Activated CD4-positive, CD25-positive, alpha-beta regulatory T cell treated with anti-CD3 and anti-CD28 coated beads, Interleukin-2, amount 50 U/mL, for 72 hours (primary cell): ENCODE results near the gene LGI2.
"Not testable (repeated sequence)": the region's sequence is repeated elsewhere in the genome, so short reads cannot be mapped to it uniquely, and the experiment has no call there.

Experiments
- DNase-seq: peaks from one replicate; pipeline ENCODE4 v3.0.0; 2021

LGI2 gene

GRCh38 chr4:25050370-25051078 is 19.8 kb upstream of the LGI2 start:
- no peak for DNase-seq

DNA sequence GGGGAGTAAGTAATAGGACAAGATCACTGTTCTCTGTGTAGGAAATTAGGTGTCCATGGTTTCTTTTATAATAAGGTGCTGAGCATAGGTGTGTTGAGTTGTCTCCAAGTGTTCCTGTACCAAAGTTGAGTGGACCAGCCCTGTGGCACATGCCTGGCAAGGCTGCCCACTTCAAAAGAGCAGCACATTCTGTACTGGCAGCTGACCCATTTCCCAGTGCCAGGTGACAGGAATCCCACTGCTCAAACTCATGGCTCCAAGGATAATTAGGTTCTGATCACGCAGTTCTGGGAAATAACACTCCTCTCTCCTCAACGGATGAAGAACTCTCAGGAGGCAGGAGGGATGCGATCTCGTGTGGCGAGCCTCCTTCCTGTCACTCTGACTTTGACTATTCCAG is 12.8 kb upstream of the LGI2 start:
- no peak for DNase-seq

DNA sequence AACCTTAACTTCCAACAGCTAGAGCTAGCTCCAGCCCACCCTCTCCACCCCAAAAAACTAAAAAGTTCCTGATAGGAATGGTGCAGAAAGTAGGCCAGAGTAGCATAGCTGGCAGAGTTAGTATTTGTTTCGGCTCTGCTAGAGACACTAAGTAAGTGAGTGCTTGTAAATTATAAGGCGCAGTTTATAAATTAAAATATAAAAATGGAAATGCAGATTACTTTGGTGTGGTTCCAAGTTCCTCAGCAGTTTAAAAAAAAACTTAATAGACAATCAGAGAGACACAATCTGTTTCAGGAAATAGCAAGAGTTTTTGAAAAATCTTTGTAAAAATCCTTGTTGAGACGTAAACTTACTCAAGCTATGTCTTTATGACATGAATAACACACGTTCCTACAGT is 2.8 kb upstream of the LGI2 start:
- no peak for DNase-seq

GRCh38 chr4:25032126-25032525 is 1.4 kb upstream of the LGI2 start:
- DNase-seq, result no peak

- no peak for DNase-seq
Measured at GRCh38 chr4:25031077-25031621, 403 bp upstream of the LGI2 start.

- DNase-seq, result no peak
Measured at GRCh38 chr4:25029479-25030276, 1.1 kb downstream of the LGI2 start.

- DNase-seq, result no peak
Measured at GRCh38 chr4:25028851-25029250, 1.9 kb downstream of the LGI2 start.

DNA sequence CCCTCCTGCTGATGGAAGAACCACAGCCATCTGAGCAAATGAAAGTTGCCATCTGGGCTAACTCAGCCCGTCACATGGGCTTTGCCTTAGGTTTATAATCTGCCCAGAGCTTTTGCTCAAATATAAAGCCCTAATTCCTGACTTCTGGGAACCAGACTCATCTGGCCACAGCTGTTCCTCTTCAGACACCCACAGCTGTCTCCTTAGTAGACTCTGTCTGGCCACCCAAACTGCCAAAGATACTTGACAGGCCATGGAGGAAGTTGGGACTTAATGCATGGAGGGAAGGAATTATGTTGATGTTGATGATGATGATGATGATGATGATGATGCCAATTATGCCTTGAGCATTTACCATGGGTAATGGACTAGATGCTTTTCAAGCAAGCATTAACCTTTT is 8.0 kb downstream of the LGI2 start:
- DNase-seq, result no peak

- no peak for DNase-seq
Measured at GRCh38 chr4:25021216-25021615, 9.5 kb downstream of the LGI2 start.

GRCh38 chr4:25020236-25020635 is 10.5 kb downstream of the LGI2 start:
- no peak for DNase-seq

- no peak for DNase-seq
Measured at GRCh38 chr4:25019501-25019900, 11.2 kb downstream of the LGI2 start.

DNA sequence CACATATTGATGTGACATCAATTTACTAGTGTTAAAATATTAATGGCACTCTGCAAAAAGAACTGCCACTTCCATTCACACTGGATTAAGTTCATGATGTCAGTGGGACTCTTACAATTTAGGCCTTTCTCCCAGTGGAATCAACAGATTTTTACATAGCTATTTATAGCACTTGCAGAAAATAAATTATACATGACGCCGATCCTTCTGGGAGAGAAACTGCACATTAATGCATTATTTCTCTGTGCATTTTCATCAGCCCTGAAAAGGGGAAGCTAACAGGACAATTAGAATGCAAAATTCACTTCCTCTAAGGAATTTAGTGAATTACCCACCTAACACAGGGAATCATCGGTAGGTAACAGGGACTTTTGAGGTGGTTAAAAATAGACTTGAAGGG is 15.7 kb downstream of the LGI2 start:
- no peak for DNase-seq

GRCh38 chr4:25014662-25014983 is 16.1 kb downstream of the LGI2 start:
- DNase-seq, result not testable (repeated sequence)

GRCh38 chr4:25013756-25014661 is 16.7 kb downstream of the LGI2 start:
- DNase-seq, result no peak

DNA sequence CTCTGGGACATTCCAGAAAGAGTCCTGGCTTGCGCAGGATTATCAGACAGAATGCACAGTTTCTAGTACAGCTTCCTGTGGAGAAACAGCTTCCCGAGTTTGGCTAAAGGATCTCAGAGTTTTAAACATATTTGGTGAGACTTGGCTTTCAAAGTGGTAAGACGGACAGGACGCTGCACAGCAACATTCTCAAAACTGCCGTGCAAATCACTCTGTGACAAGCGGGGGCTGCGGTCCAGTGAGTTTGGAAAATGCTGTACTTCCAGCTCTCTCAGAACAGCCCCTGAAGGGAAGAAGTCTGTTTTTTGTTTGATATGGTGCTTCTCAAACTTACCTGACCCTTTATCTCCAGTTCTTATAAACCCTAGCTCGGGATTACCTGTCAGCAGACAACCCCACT is 18.1 kb downstream of the LGI2 start:
- no peak for DNase-seq

DNA sequence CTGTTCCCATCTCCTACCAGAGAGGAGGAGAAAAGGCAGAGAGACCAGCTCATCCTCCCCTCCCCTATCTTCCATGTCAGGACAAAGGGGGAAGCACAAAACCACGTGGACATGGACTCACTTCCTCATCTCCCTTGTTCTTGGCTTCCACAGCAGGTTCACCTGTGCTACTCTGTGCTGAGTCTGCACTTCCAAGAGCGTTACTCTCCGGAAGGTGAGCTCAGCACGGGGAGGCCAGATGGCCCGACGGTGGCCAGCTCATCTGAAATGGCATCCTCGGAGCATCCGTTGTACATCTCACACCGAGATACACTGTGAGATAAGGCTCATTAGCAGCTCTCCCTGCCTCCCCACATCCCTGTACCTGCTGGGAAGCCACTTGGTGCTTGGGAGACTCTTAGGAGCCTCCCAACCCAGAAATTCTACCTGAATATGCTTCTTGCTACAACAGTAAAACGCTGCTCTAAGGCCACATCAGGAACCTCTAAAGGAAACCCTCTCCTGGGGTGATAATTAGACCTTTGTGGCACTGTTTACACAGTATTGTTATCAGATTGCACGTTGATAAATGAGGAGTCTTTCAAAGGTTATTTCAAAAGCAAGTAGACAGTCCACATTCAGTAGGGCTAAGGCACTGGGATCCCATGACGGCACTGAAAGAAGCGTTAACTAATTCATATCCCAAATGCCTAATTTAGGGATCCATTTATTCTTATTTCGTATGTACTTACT is 19.4 kb downstream of the LGI2 start:
- DNase-seq, result no peak

GRCh38 chr4:25007598-25007997 is 23.1 kb downstream of the LGI2 start:
- no peak for DNase-seq

GRCh38 chr4:25002681-25003080 is 28.1 kb downstream of the LGI2 start:
- DNase-seq, result no peak

GRCh38 chr4:25001509-25001908 is 29.2 kb downstream of the LGI2 start:
- no peak for DNase-seq

GRCh38 chr4:25000639-25001038 is 30.1 kb downstream of the LGI2 start:
- no peak for DNase-seq

DNA sequence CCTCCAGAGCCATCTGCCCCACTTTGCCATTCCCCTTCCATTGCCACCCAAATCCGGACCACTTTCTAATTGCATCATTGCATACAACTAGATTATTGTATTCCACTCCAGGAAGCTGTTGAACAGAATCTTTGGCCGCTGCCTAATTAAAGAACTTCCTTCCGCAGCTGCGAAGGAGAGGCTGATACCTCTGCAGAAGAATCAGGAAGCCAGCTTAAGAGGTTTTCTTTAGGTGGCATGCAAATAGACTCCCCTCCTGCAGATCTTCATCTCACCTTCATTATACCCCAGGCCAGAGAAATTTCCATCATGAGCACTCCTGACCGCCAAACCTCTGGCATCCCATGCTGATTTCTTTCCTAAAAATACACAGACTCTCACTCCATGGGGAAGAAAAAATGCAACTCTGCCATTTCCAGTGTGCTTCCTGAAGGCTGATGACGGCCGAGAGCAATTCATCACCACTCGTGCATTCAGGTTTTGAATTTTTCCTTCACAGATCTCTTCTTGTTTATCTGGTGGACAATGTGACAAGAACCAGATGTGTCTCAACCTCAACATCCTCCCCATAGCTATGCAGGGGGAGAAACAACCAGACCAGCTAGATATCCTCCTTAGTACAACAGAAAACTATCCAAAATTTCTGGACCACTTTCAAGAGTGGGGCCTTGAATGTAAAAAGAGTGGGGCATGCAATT is 31.2 kb downstream of the LGI2 start:
- DNase-seq, result no peak

DNA sequence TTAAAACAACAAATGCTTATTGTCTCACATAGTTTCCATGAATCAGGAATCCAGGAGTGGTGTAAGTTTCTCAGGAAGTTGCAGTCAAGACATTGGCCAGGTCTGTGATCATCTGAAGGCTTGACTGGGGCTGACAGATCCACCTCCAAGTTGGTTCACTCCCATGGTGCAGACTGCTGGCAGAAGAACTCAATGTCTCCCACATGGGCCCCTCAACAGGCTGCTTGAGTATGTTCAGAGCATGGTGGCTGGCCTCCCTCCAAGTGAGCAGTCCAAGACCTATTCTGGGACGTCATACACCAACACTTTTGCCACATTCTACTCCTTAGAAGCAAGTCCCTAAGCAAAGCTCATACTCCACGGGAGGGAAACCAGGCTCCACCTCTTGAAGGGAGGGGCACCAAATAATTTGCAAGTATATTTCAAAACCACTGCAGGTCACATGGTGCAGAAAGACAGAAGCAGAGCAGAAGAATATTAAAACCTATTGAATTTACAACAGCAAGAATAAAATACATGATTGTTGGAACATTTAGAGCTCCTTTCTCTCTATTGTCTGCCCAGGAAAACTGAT is 35.3 kb downstream of the LGI2 start:
- no peak for DNase-seq
